MV-4-11 (cell line): ENCODE results near the gene CASKIN1.
"Not testable (repeated sequence)": the region's sequence is repeated elsewhere in the genome, so short reads cannot be mapped to it uniquely, and the experiment has no call there.

Experiments
- DNase-seq: peaks from one replicate; lab custom pipeline; 2025; lab: John Stamatoyannopoulos, UW

Gene CASKIN1

GRCh38 chr16:2135770-2136490 lies 60.5 kb downstream of the CASKIN1 start, which contains the start of gene PKD1:
Gene PKD1 (minus strand): TSS chr16:2135898. CDS start chr16:2135689, 209 bp downstream.
- peak; percentile 92 for DNase-seq

- DNase-seq: not testable (repeated sequence)
Observed at GRCh38 chr16:2135071-2135470, 61.3 kb downstream of the CASKIN1 start.

GRCh38 chr16:2133797-2134196 lies 62.6 kb downstream of the CASKIN1 start:
- DNase-seq: not testable (repeated sequence)

- DNase-seq: not testable (repeated sequence)
Observed at GRCh38 chr16:2129890-2130447, 66.4 kb downstream of the CASKIN1 start.

GRCh38 chr16:2129251-2129650 lies 67.2 kb downstream of the CASKIN1 start:
- peak; percentile 13 for DNase-seq

GRCh38 chr16:2127630-2128280 lies 68.7 kb downstream of the CASKIN1 start:
- DNase-seq: not testable (repeated sequence)
